HG03095 (cell line): ENCODE data around the gene GON4L.
"Not testable (repeated sequence)": the region's sequence is repeated elsewhere in the genome, so short reads cannot be mapped to it uniquely, and the experiment has no call there.

Source experiments
- ATAC-seq: cut with Tn5 transposase; IDR thresholded peaks from one replicate; pipeline ENCODE4 v1.9.1; 2021; ENCODE audit warnings: moderate library complexity; ENCODE audit not compliant: unreplicated experiment

Gene GON4L, protein sequence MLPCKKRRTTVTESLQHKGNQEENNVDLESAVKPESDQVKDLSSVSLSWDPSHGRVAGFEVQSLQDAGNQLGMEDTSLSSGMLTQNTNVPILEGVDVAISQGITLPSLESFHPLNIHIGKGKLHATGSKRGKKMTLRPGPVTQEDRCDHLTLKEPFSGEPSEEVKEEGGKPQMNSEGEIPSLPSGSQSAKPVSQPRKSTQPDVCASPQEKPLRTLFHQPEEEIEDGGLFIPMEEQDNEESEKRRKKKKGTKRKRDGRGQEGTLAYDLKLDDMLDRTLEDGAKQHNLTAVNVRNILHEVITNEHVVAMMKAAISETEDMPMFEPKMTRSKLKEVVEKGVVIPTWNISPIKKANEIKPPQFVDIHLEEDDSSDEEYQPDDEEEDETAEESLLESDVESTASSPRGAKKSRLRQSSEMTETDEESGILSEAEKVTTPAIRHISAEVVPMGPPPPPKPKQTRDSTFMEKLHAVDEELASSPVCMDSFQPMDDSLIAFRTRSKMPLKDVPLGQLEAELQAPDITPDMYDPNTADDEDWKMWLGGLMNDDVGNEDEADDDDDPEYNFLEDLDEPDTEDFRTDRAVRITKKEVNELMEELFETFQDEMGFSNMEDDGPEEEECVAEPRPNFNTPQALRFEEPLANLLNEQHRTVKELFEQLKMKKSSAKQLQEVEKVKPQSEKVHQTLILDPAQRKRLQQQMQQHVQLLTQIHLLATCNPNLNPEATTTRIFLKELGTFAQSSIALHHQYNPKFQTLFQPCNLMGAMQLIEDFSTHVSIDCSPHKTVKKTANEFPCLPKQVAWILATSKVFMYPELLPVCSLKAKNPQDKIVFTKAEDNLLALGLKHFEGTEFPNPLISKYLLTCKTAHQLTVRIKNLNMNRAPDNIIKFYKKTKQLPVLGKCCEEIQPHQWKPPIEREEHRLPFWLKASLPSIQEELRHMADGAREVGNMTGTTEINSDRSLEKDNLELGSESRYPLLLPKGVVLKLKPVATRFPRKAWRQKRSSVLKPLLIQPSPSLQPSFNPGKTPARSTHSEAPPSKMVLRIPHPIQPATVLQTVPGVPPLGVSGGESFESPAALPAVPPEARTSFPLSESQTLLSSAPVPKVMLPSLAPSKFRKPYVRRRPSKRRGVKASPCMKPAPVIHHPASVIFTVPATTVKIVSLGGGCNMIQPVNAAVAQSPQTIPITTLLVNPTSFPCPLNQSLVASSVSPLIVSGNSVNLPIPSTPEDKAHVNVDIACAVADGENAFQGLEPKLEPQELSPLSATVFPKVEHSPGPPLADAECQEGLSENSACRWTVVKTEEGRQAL (N-terminal part only)

DNA sequence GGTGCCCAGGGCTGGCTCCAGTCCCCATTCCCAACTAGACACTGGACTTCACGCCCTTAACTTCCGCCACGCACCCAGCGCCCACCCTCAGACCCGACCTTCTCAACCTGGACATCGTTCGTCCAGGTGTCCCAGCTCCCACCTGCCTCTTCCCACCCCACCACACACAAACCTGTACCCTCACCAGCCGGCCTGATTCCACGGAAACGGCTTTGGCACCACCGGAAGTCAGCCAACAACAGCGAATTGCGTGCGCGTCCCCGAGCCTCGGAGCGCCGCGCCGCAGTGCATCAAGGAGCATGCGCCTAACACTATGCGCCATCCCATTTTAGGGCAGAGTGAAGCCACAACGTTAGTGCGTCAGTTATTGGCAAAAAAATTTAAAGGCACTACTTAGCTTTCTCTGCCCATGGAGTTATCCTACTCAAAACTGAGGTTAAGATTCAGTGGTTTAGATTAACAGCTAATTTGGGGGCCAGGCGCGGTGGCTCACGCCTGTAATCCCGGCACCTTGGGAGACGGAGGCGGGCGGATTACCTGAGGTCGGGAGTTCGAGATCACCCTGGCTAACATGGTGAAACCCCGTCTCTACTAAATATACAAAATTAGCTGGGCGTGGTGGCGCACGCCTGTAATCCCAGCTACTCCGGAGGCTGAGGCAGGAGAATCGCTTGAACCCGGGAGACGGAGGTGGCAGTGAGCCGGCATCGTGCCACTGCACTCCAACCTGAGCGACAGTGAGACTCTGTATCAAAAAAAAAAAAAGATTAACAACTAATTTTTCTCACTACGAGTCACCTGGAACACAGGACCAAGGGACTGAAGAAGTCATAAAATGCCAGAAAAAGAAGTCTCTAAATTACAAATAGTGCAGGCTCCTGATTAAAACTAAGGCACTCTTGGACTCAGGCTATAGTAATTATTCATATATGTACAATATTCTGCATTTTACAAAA, at the start of gene GON4L:
Gene GON4L (minus strand): TSS at position 240 of the 956 bp plus-strand sequence. CDS start 3,434 bp downstream, outside the sequence.
- ATAC-seq = peak; percentile 45

DNA sequence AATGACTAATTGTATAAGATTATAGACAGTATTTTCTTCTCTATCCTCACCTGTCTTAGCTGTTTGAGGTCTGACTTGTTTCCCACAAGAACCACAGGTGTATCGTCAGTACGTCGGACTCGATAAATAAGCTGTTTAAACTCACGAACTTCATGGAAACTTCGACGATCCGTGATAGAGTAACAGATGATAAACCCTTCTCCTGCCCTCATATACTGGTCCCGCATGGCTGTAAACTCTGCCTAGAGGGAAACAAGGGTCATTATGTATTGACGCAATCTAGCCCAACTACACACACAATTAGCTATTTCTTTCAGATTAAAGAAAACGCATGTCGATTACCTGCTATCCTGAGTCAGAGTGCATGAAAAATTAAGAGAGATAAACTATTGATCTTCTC, 47.2 kb upstream of the GON4L start:
- no peak for ATAC-seq

DNA sequence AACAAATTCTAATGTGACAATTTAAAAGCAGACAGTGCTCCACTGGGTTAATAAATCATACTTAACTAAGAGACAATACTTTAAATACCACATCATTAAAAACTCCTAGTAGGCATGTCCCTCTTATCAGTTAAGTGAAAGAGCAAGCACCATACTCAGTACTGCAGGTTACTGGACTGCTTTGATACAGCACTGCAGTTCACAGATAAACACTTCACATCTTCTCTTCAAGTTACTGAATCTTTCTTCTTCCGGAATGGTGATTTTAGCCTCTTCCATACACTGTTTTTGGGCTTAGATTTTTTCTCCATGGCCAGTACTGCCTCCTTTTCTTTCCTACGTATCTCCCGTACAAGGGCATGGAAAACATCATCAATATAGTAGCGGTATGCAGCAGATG, 43.1 kb upstream of the GON4L start:
- no peak for ATAC-seq

DNA sequence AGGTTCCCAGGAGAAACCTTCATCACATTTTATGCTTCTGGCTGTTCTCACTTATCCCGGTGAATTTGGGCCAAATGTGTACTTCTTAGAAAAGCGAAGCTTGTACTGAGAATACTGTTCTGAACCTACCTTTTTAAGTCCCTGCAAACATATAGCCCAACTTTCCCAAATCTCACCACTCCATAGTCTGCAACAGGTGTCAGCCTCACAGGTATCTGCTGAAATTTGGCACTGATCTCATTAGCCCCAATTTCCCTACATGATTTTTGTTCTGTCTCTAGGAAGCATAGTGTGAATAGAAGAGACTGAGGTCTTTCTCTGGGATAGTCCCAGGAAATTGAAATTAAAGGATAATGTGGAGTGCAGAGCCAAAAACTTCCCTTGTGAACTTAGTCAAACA, 42.7 kb upstream of the GON4L start:
- no peak for ATAC-seq

DNA sequence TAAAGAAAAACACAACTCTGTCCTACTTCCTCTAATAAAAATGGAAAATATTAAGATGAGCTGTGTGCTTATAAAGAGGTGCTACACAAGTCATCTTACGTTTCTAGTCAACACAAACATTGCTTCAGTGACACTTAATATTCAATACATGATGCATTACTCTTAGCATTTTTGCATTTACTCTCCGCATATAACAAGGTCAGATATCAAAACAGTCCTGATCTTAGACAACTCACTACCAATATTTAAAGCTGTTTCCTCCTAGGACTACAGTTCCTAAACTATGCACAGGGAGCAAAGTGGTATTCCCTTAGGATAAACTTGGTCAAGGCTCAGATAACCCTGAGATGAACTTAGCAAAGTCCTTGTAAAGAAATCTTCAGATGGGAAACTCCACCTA, 41.9 kb upstream of the GON4L start:
- no peak for ATAC-seq

DNA sequence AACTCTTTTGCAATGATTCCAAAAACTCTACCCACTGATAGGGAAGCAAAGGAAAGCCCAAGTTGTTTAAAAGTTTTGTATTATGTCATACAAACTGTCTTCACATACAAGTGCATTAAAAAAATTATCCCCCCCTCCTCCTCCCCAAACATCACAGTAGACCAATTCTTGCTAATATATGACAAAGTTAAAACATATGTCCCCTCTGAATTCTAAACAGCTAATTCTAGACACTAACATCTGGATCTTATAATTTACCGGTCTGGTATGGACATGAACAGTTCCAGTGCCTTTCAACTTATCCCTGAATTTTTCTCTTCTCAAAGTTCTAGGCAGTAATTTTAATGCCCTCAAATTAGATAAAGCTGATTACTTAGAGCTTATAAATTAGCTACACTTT, 40.7 kb upstream of the GON4L start:
- no peak for ATAC-seq

DNA sequence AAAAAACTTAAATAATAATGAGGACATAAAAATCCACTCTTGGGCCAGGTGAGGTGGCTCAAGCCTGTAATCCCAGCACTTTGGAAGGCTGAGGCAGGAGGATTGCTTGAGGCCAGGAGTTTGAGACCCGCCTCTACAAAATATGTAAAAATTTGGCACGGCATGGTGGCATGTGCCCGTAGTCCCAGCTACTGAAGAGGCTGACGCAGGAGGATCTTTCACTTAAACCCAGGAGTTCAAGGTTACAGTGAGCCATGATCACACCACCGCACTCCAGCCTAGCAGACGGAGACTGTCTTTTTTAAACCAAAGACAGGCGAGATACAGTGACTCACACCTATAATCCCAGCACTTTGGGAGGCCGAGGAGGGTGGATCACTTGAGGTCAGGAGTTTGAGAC, 39.5 kb upstream of the GON4L start:
- ATAC-seq = not testable (repeated sequence)

GRCh38 chr1:155895617-155896016, 38.6 kb upstream of the GON4L start:
- not testable (repeated sequence) for ATAC-seq

DNA sequence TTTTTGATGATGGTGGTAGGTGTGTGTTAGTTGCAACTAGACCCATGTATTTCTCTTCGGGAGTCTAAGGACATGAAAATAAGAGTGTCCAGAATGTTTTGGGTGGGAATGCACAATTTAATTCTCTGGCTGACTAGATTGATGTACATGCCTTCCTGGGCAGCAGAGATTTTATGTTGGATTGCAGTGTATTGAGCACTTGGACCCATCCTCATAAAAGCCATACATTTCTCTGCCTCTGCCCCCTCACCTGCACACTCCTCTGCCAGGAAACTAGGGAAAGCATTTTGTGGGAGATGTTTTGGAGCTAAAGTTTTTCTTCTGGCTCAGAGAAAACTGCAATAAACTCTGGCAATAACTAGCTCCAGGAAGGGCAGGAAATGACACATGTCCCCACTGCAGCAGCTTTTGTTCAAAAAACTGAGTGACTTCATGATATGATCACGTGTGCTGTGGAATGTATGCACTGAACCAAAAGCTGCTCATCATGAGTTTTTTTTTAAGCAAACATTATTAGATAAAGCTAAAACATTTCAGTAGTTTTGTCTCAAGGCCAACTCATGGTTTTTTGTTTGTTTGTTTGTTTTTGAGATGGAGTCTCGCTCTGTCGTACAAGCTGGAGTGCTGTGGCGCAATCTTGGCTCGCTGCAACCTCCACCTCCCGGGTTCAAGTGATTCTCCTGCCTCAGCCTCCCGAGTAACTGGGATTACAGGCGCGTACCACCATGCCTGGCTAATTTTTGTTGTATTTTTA, 36.6 kb upstream of the GON4L start:
- ATAC-seq = no peak

DNA sequence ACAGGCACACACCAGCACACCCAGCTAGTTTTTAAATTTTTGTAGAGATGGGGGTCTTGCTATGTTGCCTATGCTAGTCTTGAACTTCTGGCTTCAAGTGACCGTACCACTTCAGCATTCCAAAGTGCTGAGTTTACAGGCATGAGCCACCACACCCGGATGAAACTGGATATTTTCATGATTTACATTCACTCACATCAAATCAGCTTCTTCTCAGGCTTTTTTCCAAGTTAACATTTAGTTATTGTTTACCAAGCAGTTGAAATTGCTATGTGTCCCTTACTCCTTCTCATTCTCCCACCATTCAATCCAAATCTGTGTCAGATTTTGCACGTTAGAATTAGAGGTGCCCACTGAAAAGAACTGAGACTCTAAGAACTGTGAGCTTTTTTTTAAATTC, 35.8 kb upstream of the GON4L start:
- no peak for ATAC-seq

DNA sequence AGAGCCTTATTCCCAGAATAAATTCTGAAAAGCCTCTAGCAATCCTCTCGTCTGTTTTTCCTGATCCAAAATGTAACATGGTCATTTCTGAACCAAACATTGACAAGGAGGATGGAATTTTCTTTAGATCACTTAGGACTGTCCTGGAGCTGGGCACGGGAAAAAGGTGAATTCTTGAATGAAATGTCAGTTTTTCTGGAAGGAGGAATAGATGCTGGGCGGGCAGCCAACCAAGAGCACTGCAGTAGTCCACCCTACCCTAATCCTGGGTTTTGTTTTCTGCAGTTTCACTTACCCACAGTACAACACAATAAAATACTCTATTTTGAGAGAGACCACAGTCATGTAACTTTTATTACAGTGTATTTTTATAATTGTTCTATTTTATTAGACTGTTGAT, 33.2 kb upstream of the GON4L start:
- ATAC-seq = no peak

DNA sequence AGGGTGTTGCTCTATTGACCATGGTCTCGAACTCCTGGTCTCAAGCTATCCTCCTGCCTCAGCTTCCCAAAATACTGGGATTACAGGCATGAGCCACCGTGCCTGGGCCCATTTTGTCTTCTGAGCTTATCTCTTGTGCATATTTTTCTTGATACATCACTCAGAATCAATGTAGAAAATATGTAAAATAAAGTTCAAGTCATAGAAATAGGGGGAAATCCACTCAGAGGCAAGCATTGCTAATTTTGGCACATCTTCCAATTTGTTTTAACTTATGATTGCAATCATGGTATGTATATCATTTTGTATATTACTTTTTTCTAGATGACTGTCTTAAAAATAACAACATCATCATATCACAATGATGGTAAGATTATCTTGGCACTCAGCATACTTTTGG, 32.6 kb upstream of the GON4L start:
- ATAC-seq = no peak

DNA sequence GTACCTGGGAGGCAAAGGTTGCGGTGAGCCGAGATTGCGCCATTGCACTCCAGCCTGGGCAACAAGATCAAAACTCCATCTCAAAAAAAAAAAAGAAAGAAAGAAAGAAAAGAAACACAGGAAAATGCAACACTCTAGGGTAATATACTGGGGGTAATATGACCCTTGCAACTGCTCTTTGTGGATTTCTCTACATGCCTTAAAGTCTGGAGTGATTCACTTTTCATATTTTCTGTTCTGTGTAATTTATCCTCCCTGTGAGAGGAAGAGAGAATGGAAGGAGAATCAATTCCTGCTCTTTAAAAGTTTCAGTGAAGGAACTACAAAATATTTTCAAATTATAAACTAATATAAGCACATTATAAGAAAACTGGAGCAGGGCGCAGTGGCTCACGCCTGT, 31.5 kb upstream of the GON4L start:
- no peak for ATAC-seq

- ATAC-seq = no peak
These were observed 28.0 kb upstream of the GON4L start for GRCh38 chr1:155884982-155885381.

GRCh38 chr1:155884031-155884960, 27.3 kb upstream of the GON4L start:
- ATAC-seq = no peak

GRCh38 chr1:155882766-155883165, 25.8 kb upstream of the GON4L start:
- no peak for ATAC-seq

DNA sequence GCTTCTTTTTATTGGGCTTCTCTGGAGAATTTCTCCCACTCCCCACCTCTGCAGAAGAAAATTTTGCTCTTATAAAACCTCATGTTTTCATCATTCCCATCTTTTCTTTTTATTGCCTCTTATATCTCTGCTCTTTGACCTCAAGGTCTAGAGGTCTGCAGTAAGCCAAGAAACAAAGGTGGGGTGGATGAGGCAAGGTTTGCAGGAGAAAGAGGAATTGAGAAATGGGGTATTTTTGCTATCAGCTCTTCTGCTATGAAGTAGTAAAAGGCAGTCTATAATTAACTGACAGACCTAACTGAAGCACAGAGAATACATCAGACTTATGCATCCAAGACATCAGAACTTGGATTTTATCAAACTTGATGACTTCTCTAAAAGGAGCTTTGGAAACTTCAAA, 25.2 kb upstream of the GON4L start:
- ATAC-seq = no peak

DNA sequence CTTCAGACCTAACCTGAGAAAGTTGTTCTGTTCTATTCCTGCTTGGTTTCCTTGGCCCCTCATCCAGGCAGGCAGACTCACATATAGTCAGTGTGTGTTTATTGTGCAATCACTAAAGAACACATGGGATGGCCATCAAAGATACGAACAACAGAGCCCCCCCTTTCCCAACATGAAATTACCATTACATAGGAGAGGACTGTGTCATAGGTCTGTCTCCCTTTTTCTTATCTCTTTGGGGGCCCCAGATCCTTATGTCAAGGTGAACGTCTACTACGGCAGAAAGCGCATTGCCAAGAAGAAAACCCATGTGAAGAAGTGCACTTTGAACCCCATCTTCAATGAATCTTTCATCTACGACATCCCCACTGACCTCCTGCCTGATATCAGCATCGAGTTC, 23.9 kb upstream of the GON4L start:
- no peak for ATAC-seq
